ENCODE results near the gene RYR3.

Gene RYR3

DNA sequence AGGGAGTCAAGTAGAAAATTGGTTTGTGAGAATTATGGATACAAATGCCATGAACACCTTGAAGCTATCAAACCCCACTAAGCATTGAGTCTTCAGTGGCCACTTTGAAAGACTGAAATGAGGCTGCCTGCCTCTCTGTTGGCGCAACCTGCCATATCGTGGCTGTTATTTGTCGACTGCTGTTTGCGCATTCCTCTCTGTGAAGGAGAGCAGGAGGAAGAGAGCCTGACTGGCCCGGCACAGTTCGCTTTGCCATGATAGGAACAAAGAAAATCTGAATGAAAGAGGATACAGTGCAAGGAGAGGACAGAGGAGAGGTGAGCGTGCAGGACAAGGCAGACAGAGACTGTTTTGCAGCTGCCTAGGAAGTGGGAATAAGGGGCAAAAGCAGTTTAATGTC, 289.4 kb downstream of the RYR3 start:
- TF ChIP-seq ZBTB17 (tag by site-specific recombination; IDR thresholded peaks at IDR 0.05) (no peak), ZNF214 (tag by site-specific recombination; IDR thresholded peaks at IDR 0.05; ENCODE audit: borderline replicate concordance) (no peak), ZNF324 (tag by site-specific recombination; IDR thresholded peaks at IDR 0.05) (no peak), SALL2 (tag by site-specific recombination; IDR thresholded peaks at IDR 0.05; ENCODE audit: borderline replicate concordance) (no peak), ZNF792 (tag by site-specific recombination; IDR thresholded peaks at IDR 0.05) (no peak), ZNF658 (tag by site-specific recombination; IDR thresholded peaks at IDR 0.05) (no peak), ZNF155 (tag by site-specific recombination; IDR thresholded peaks at IDR 0.05) (no peak), ZNF19 (tag by site-specific recombination; IDR thresholded peaks at IDR 0.05; ENCODE audit: low read depth) (no peak), MEIS1 (CRISPR knock-in tag; IDR thresholded peaks at IDR 0.05; ENCODE audit: borderline replicate concordance) (no peak)
- TF ChIP-seq, protein P1, sequence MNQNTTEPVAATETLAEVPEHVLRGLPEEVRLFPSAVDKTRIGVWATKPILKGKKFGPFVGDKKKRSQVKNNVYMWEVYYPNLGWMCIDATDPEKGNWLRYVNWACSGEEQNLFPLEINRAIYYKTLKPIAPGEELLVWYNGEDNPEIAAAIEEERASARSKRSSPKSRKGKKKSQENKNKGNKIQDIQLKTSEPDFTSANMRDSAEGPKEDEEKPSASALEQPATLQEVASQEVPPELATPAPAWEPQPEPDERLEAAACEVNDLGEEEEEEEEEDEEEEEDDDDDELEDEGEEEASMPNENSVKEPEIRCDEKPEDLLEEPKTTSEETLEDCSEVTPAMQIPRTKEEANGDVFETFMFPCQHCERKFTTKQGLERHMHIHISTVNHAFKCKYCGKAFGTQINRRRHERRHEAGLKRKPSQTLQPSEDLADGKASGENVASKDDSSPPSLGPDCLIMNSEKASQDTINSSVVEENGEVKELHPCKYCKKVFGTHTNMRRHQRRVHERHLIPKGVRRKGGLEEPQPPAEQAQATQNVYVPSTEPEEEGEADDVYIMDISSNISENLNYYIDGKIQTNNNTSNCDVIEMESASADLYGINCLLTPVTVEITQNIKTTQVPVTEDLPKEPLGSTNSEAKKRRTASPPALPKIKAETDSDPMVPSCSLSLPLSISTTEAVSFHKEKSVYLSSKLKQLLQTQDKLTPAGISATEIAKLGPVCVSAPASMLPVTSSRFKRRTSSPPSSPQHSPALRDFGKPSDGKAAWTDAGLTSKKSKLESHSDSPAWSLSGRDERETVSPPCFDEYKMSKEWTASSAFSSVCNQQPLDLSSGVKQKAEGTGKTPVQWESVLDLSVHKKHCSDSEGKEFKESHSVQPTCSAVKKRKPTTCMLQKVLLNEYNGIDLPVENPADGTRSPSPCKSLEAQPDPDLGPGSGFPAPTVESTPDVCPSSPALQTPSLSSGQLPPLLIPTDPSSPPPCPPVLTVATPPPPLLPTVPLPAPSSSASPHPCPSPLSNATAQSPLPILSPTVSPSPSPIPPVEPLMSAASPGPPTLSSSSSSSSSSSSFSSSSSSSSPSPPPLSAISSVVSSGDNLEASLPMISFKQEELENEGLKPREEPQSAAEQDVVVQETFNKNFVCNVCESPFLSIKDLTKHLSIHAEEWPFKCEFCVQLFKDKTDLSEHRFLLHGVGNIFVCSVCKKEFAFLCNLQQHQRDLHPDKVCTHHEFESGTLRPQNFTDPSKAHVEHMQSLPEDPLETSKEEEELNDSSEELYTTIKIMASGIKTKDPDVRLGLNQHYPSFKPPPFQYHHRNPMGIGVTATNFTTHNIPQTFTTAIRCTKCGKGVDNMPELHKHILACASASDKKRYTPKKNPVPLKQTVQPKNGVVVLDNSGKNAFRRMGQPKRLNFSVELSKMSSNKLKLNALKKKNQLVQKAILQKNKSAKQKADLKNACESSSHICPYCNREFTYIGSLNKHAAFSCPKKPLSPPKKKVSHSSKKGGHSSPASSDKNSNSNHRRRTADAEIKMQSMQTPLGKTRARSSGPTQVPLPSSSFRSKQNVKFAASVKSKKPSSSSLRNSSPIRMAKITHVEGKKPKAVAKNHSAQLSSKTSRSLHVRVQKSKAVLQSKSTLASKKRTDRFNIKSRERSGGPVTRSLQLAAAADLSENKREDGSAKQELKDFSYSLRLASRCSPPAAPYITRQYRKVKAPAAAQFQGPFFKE (tag by site-specific recombination; IDR thresholded peaks at IDR 0.05; ENCODE audit: borderline replicate concordance) = no peak
- TF ChIP-seq, protein P2, sequence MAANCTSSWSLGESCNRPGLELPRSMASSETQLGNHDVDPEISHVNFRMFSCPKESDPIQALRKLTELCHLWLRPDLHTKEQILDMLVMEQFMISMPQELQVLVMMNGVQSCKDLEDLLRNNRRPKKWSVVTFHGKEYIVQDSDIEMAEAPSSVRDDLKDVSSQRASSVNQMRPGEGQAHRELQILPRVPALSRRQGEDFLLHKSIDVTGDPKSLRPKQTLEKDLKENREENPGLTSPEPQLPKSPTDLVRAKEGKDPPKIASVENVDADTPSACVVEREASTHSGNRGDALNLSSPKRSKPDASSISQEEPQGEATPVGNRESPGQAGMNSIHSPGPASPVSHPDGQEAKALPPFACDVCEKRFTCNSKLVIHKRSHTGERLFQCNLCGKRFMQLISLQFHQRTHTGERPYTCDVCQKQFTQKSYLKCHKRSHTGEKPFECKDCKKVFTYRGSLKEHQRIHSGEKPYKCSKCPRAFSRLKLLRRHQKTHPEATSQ (tag by site-specific recombination; IDR thresholded peaks at IDR 0.05) = no peak
- TF ChIP-seq, protein P3, sequence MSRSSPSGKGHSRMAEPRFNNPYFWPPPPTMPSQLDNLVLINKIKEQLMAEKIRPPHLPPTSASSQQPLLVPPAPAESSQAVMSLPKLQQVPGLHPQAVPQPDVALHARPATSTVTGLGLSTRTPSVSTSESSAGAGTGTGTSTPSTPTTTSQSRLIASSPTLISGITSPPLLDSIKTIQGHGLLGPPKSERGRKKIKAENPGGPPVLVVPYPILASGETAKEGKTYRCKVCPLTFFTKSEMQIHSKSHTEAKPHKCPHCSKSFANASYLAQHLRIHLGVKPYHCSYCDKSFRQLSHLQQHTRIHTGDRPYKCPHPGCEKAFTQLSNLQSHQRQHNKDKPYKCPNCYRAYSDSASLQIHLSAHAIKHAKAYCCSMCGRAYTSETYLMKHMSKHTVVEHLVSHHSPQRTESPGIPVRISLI (tag by site-specific recombination; IDR thresholded peaks at IDR 0.05) = no peak
- ChIA-PET POLR2A (no interaction called here), CTCF (no interaction called here)
- H3K9me3 ChIP-seq (ENCODE audit: control insufficient read depth, insufficient read depth, low read depth, low read length) = no peaks in the 10 kb centered on the region
- no peaks in the 10 kb centered on the region for H3K36me3 ChIP-seq (ENCODE audit: control insufficient read depth in 2 of 2, insufficient read depth in 1 of 2, low read length in 2 of 2)
- no peaks in the 10 kb centered on the region for H3K4me1 ChIP-seq (ENCODE audit: control insufficient read depth, insufficient read depth, low read length)
- no peak overlapping the region for H3K4me3 ChIP-seq (ENCODE audit: low read depth, low read length)
- H3K27ac ChIP-seq (ENCODE audit: extremely low read depth, low read depth, low read length) = no peak overlapping the region

DNA sequence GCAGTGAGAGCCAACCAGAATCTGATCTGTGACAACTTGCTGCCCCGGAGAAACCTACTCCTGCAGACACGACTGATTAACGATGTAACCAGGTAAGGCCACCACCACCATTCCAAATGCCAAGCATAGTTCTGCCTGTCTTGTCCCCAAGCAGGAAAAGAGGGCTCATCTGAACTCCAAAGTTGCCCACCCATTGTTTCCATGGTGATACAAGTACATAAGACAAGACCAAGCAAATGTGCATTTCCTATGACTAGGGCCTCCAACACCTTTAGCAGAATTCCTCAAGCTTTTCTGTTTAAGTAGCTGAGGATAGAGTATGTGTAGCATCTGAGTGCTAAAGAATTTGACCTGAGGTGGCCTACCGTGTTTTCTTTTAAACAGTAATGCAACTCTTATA, 290.7 kb downstream of the RYR3 start:
- no peak overlapping the region for H3K4me3 ChIP-seq (ENCODE audit: low read depth, low read length)
- no peaks in the 10 kb centered on the region for H3K36me3 ChIP-seq (ENCODE audit: control insufficient read depth in 2 of 2, insufficient read depth in 1 of 2, low read length in 2 of 2)
- ChIA-PET CTCF (no interaction called here), POLR2A (no interaction called here)
- H3K9me3 ChIP-seq (ENCODE audit: control insufficient read depth, insufficient read depth, low read depth, low read length) = no peaks in the 10 kb centered on the region
- no peaks in the 10 kb centered on the region for H3K4me1 ChIP-seq (ENCODE audit: control insufficient read depth, insufficient read depth, low read length)
- no peak overlapping the region for H3K27ac ChIP-seq (ENCODE audit: extremely low read depth, low read depth, low read length)
- TF ChIP-seq HIC1 (tag by site-specific recombination; IDR thresholded peaks at IDR 0.05) = no peak
- no peak for TF ChIP-seq ZNF335 (tag by site-specific recombination; conservative IDR thresholded peaks at IDR 0.05)
- TF ChIP-seq, protein P4, sequence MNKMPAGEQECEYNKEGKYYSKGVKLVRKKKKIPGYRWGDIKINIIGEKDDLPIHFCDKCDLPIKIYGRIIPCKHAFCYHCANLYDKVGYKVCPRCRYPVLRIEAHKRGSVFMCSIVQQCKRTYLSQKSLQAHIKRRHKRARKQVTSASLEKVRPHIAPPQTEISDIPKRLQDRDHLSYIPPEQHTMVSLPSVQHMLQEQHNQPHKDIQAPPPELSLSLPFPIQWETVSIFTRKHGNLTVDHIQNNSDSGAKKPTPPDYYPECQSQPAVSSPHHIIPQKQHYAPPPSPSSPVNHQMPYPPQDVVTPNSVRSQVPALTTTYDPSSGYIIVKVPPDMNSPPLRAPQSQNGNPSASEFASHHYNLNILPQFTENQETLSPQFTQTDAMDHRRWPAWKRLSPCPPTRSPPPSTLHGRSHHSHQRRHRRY (tag by site-specific recombination; IDR thresholded peaks at IDR 0.05) = no peak
- TF ChIP-seq, protein P5, sequence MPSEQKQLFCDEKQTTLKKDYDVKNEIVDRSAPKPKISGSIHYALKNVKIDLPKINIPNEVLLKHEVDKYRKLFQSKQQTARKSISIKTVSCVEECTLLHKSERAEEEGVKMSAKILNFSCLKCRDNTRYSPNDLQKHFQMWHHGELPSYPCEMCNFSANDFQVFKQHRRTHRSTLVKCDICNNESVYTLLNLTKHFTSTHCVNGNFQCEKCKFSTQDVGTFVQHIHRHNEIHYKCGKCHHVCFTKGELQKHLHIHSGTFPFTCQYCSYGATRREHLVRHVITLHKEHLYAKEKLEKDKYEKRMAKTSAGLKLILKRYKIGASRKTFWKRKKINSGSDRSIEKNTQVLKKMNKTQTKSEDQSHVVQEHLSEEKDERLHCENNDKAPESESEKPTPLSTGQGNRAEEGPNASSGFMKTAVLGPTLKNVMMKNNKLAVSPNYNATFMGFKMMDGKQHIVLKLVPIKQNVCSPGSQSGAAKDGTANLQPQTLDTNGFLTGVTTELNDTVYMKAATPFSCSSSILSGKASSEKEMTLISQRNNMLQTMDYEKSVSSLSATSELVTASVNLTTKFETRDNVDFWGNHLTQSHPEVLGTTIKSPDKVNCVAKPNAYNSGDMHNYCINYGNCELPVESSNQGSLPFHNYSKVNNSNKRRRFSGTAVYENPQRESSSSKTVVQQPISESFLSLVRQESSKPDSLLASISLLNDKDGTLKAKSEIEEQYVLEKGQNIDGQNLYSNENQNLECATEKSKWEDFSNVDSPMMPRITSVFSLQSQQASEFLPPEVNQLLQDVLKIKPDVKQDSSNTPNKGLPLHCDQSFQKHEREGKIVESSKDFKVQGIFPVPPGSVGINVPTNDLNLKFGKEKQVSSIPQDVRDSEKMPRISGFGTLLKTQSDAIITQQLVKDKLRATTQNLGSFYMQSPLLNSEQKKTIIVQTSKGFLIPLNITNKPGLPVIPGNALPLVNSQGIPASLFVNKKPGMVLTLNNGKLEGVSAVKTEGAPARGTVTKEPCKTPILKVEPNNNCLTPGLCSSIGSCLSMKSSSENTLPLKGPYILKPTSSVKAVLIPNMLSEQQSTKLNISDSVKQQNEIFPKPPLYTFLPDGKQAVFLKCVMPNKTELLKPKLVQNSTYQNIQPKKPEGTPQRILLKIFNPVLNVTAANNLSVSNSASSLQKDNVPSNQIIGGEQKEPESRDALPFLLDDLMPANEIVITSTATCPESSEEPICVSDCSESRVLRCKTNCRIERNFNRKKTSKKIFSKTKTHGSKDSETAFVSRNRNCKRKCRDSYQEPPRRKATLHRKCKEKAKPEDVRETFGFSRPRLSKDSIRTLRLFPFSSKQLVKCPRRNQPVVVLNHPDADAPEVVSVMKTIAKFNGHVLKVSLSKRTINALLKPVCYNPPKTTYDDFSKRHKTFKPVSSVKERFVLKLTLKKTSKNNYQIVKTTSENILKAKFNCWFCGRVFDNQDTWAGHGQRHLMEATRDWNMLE (tag by site-specific recombination; conservative IDR thresholded peaks at IDR 0.05; ENCODE audit: low read depth) = no peak
- no peak for TF ChIP-seq ZNF596 (tag by site-specific recombination; IDR thresholded peaks at IDR 0.05)

Measured in HEK293 (cell line).